Parathyroid adenoma (tissue), 2 donors: ENCODE measurements around the gene PTEN.
"Not testable (repeated sequence)": the region's sequence is repeated elsewhere in the genome, so short reads cannot be mapped to it uniquely, and the experiment has no call there.

Experiments
- H2AFZ ChIP-seq: fragments of 300-600 bp; sonication (generic); one replicate; pipeline ENCODE4 v1.7.0; 2017; ENCODE audit warnings: antibody characterized with exemption, mild to moderate bottlenecking
- H3K27ac ChIP-seq: fragments of 300-600 bp; sonication (generic); one replicate; pipeline ENCODE4 v1.7.0; 2017
- H3K27me3 ChIP-seq: fragments of 300-600 bp; sonication (generic); one replicate; pipeline ENCODE4 v1.7.0; 2017; ENCODE audit warnings: low read length; ENCODE audit not compliant: control insufficient read depth, insufficient read depth
- H3K36me3 ChIP-seq: fragments of 300-600 bp; sonication (generic); one replicate; pipeline ENCODE4 v1.7.0; 2017; ENCODE audit warnings: low read length; ENCODE audit not compliant: control insufficient read depth, insufficient read depth
- H3K4me1 ChIP-seq: fragments of 300-600 bp; sonication (generic); one replicate; pipeline ENCODE4 v1.7.0; 2017; ENCODE audit warnings: control low read depth
- H3K4me2 ChIP-seq: fragments of 300-600 bp; sonication (generic); one replicate; pipeline ENCODE4 v1.7.0; 2017; ENCODE audit warnings: low read length
- H3K4me3 ChIP-seq: fragments of 300-600 bp; sonication (generic); one replicate; pipeline ENCODE4 v1.7.0; 2017; ENCODE audit warnings: low read depth, low read length
- H3K79me2 ChIP-seq: fragments of 300-600 bp; sonication (generic); one replicate; pipeline ENCODE4 v1.7.0; 2017; ENCODE audit warnings: control low read depth
- H3K9ac ChIP-seq: fragments of 300-600 bp; sonication (generic); one replicate; pipeline ENCODE4 v1.7.0; 2017; ENCODE audit warnings: mild to moderate bottlenecking
- H3K9me3 ChIP-seq: fragments of 300-600 bp; sonication (generic); one replicate; pipeline ENCODE4 v1.7.0; 2017; ENCODE audit warnings: low read length; ENCODE audit not compliant: control insufficient read depth
- TF ChIP-seq, protein P1 (sequence below): fragments of 300-600 bp; sonication (generic); IDR thresholded peaks from one replicate; pipeline ENCODE4 v1.7.0; 2017; ENCODE audit warnings: antibody characterized with exemption, mild to moderate bottlenecking
- donor health status: primary hyperparathyroidism.

The PTEN gene

GRCh38 chr10:87860816-87861403 is 2.5 kb upstream of the PTEN start:
- Histone ChIP-seq H3K4me1 (peaks cover 5% of the 10 kb centered on the region), H3K79me2 (no peaks in the 10 kb centered on the region), H3K9me3 (no peaks in the 10 kb centered on the region), H3K9ac (no peak overlapping the region), H3K27me3 (no peaks in the 10 kb centered on the region), H3K36me3 (no peaks in the 10 kb centered on the region), H3K27ac (peak overlapping the region; percentile 97), H2AFZ (peak overlapping the region; percentile 99), H3K4me2 (peak overlapping the region; percentile 97), H3K4me3 (peak overlapping the region; percentile 86)
- TF ChIP-seq, protein P1, sequence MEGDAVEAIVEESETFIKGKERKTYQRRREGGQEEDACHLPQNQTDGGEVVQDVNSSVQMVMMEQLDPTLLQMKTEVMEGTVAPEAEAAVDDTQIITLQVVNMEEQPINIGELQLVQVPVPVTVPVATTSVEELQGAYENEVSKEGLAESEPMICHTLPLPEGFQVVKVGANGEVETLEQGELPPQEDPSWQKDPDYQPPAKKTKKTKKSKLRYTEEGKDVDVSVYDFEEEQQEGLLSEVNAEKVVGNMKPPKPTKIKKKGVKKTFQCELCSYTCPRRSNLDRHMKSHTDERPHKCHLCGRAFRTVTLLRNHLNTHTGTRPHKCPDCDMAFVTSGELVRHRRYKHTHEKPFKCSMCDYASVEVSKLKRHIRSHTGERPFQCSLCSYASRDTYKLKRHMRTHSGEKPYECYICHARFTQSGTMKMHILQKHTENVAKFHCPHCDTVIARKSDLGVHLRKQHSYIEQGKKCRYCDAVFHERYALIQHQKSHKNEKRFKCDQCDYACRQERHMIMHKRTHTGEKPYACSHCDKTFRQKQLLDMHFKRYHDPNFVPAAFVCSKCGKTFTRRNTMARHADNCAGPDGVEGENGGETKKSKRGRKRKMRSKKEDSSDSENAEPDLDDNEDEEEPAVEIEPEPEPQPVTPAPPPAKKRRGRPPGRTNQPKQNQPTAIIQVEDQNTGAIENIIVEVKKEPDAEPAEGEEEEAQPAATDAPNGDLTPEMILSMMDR, result no peak

DNA sequence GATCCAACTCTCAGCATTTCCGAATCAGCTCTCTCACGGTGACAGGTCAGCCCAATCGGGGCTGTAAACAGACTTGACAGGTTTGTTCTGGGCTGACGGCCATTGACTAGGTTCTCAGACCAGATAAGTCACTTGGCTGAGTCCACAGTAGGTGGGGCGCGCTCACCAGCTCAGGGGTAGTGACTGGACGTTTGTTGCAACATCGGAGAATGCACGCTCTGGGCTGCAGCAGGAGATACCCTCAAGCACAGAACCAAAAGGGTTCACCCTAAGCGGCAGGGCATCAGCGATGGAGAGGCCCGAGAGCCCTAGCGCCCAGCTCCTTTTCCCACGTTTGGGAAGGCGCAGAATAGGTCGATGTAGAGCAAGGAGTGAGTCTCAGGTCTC is 1.9 kb upstream of the PTEN start:
- no peaks in the 10 kb centered on the region for H3K27me3 ChIP-seq
- H3K9ac ChIP-seq, result peak overlapping the region; percentile 43
- H3K79me2 ChIP-seq, result no peaks in the 10 kb centered on the region
- peak overlapping the region; percentile 86 for H3K4me3 ChIP-seq
- H3K27ac ChIP-seq, result peak overlapping the region; percentile 97
- no peaks in the 10 kb centered on the region for H3K9me3 ChIP-seq
- peaks cover 5% of the 10 kb centered on the region for H3K4me1 ChIP-seq
- no peaks in the 10 kb centered on the region for H3K36me3 ChIP-seq
- H2AFZ ChIP-seq, result peak overlapping the region; percentile 99
- peak overlapping the region; percentile 97 for H3K4me2 ChIP-seq
- TF ChIP-seq, protein P1, result no peak

- Histone ChIP-seq H3K4me2 (peak overlapping the region; percentile 97), H3K9ac (peak overlapping the region; percentile 47), H3K27me3 (no peaks in the 10 kb centered on the region), H3K79me2 (no peaks in the 10 kb centered on the region), H3K4me3 (peak overlapping the region; percentile 86), H2AFZ (peak overlapping the region; percentile 99), H3K27ac (peak overlapping the region; percentile 97), H3K9me3 (no peaks in the 10 kb centered on the region), H3K4me1 (peaks cover 5% of the 10 kb centered on the region), H3K36me3 (no peaks in the 10 kb centered on the region)
- TF ChIP-seq, protein P1, result no peak
Measured at GRCh38 chr10:87861953-87862678, 1.3 kb upstream of the PTEN start.

- TF ChIP-seq, protein P1, result peak; percentile 9
- no peaks in the 10 kb centered on the region for H3K36me3 ChIP-seq
- H3K27ac ChIP-seq, result peak overlapping the region; percentile 97
- no peaks in the 10 kb centered on the region for H3K79me2 ChIP-seq
- H3K4me3 ChIP-seq, result peak overlapping the region; percentile 86
- peak overlapping the region; percentile 47 for H3K9ac ChIP-seq
- peak overlapping the region; percentile 97 for H3K4me2 ChIP-seq
- H2AFZ ChIP-seq, result peak overlapping the region; percentile 99
- H3K9me3 ChIP-seq, result no peaks in the 10 kb centered on the region
- no peaks in the 10 kb centered on the region for H3K27me3 ChIP-seq
- H3K4me1 ChIP-seq, result peaks cover 5% of the 10 kb centered on the region
Measured at GRCh38 chr10:87862679-87863052, 759 bp upstream of the PTEN start.

- H3K4me3 ChIP-seq, result peak overlapping the region; percentile 86
- H3K27me3 ChIP-seq, H3K9me3 ChIP-seq, H3K79me2 ChIP-seq, H3K36me3 ChIP-seq, H3K9ac ChIP-seq: not testable (repeated sequence)
- H2AFZ ChIP-seq, result peak overlapping the region; percentile 99
- H3K4me2 ChIP-seq, result peak overlapping the region; percentile 58
- peaks cover 12% of the 10 kb centered on the region for H3K4me1 ChIP-seq
- H3K27ac ChIP-seq, result peak overlapping the region; percentile 97
Measured at GRCh38 chr10:87863951-87864495, 598 bp downstream of the PTEN start.
